ENCODE measurements around the gene USP13. TPM values are rescaled to one million over a fixed set of nuclear protein-coding genes. Genes with fewer than 3 reads are reported as not detected.

The USP13 gene
- total and polyA plus RNA-seq, 12 donors = 13.7 to 181 (median 142) TPM

DNA sequence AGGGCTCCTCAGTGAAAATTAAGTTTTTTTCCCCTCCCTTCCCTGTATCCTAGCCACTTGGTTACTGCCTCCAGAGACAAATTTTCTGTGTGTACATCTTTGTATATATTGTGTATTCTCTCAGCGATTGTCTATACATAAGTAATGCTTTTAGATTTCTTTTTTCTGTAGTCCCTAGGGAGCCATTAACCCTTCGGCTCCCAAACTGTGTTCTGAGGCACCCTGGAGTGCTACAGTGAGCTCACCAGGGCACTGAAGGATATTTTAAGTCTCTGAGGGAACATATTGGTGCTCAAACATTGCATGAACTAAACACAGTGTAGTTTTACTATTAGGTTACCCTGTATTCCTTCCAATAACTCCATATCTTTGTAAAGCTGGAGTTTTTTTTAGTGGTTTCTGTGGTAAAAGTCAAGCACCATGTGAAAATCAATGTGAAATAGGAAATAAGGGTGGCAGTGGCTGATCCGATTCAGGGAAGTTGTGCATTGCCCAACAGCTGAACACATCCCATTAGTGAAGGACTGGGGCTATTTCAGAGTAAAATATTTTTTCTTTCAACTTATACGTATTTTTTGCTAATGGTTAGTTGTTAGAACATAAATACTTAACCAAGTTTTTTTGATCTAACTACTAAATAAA is 43.0 kb downstream of the USP13 start:
- Histone ChIP-seq H3K27ac (no peak overlapping the region), H3K9me3 (no peaks in the 10 kb centered on the region), H3K36me3 (peaks cover 0 to 25% (median 0%) of the 10 kb centered on the region in 9 donors), H3K27me3 (no peaks in the 10 kb centered on the region), H3K4me1 (peaks cover 0 to 17% (median 0%) of the 10 kb centered on the region in 9 donors), H3K4me3 (no peak overlapping the region)
- intact Hi-C loops (cut with DNase I) = no loop called here
- ATAC-seq = no peak
- 82 to 84% methylated on average over 4 of the region's 4 CpGs for WGBS, 2 donors
- TF ChIP-seq CTCF (IDR thresholded peaks at IDR 0.05) = no peak
- DNase-seq = no peak

- Histone ChIP-seq H3K27ac (peak overlapping the region in 1 of 10 donors; percentile 6), H3K27me3 (no peaks in the 10 kb centered on the region), H3K9me3 (no peaks in the 10 kb centered on the region), H3K4me3 (no peak overlapping the region), H3K4me1 (peaks cover 0 to 17% (median 0%) of the 10 kb centered on the region in 9 donors), H3K36me3 (peaks cover 0 to 23% (median 0%) of the 10 kb centered on the region in 9 donors)
- no peak for TF ChIP-seq CTCF (IDR thresholded peaks at IDR 0.05)
- DNase-seq = no peak
- ATAC-seq = no peak
- intact Hi-C loops (cut with DNase I) = no loop called here
- WGBS, 2 donors = 84 to 85% methylated on average over 2 of the region's 2 CpGs
Observed at GRCh38 chr3:179697736-179698332, 45.0 kb downstream of the USP13 start.

DNA sequence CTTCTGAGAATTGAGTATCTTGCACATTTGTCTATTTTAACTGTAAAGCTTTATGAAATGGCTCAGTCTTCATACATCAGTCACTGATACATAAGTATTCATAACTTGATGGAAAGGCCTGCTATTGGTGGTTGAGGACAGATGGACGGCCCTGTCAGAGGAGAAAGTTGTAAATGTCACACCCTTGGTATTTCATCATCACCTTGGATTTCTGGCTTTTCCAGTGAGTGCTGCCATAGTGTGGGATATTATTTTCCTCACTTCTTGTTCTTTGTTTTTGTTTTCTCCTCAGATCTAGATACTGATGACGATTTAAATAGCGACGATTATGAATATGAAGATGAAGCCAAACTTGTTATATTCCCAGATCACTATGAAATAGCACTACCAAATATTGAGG is 47.9 kb downstream of the USP13 start:
- WGBS, 2 donors = 96 to 97% methylated on average over 4 of the region's 4 CpGs
- intact Hi-C loops (cut with DNase I) = no loop called here
- DNase-seq (no peak), ATAC-seq (no peak)
- Histone ChIP-seq H3K36me3 (peaks cover 0 to 19% (median 0%) of the 10 kb centered on the region in 9 donors), H3K9me3 (no peaks in the 10 kb centered on the region), H3K27me3 (no peaks in the 10 kb centered on the region), H3K4me3 (no peak overlapping the region), H3K27ac (no peak overlapping the region), H3K4me1 (peaks cover 0 to 17% (median 10%) of the 10 kb centered on the region in 9 donors)
- no peak for TF ChIP-seq CTCF (IDR thresholded peaks at IDR 0.05)

DNA sequence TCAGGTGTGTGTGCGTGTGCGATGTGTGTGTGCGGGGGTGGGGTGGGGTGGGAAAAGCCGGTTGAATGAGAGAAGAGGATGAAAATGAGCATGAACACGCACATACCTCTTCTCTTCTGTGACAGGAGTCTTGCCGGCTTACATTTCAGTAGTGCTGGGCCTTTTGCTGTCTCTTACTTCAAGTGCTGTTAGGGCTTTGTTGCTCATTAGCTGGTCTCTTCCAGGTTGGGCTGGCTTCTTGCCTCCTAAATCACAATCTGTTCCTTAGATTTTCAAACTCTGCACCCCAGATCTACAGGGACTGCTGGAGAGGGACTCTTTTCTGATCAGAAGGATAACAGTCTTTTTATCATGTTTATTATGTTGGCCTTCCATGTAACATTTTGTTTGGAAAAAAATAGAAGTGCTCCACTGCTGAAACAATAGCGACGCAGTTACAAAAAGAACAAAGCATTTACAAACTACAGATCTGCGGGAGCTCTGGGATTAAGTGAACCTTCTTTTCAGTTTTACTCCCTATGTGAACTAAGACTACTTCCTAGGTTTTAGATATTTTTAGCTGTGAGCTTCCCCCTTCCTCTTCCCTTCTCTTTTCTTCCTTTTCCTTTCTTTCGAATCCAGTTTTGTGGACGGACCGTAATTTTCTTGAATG is 48.5 kb downstream of the USP13 start:
- Histone ChIP-seq H3K36me3 (peaks cover 0 to 19% (median 0%) of the 10 kb centered on the region in 9 donors), H3K4me1 (peaks cover 0 to 20% (median 12%) of the 10 kb centered on the region in 9 donors), H3K27ac (no peak overlapping the region), H3K27me3 (no peaks in the 10 kb centered on the region), H3K9me3 (no peaks in the 10 kb centered on the region), H3K4me3 (no peak overlapping the region)
- TF ChIP-seq CTCF (IDR thresholded peaks at IDR 0.05) = no peak
- intact Hi-C loops (cut with DNase I) = no loop called here
- no peak for ATAC-seq
- no peak for DNase-seq
- WGBS, 2 donors = 84% methylated on average over 12 of the region's 12 CpGs
